ENCODE measurements around the gene MIEF2.

DNA sequence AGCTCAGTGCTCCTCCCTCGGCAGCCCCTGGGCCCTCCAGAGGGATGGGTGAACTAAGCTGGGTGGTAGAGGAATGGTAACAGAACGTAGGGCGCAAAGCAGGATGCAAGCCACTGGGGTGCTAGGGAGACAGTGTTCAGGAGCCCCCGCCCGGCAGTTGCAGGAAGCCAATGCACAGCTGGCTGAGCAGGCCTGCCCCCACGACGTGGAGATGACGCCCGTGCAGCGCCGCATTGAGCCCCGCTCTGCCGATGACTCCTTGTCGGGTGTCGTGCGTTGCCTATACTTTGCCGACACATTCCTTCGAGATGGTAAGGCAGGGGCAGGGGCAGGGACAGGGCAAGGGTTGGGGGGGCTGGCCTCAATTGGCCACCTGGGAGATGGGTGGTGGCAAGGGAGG, 22.2 kb upstream of the MIEF2 start:
- TF ChIP-seq, protein P1, sequence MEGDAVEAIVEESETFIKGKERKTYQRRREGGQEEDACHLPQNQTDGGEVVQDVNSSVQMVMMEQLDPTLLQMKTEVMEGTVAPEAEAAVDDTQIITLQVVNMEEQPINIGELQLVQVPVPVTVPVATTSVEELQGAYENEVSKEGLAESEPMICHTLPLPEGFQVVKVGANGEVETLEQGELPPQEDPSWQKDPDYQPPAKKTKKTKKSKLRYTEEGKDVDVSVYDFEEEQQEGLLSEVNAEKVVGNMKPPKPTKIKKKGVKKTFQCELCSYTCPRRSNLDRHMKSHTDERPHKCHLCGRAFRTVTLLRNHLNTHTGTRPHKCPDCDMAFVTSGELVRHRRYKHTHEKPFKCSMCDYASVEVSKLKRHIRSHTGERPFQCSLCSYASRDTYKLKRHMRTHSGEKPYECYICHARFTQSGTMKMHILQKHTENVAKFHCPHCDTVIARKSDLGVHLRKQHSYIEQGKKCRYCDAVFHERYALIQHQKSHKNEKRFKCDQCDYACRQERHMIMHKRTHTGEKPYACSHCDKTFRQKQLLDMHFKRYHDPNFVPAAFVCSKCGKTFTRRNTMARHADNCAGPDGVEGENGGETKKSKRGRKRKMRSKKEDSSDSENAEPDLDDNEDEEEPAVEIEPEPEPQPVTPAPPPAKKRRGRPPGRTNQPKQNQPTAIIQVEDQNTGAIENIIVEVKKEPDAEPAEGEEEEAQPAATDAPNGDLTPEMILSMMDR (IDR thresholded peaks at IDR 0.05; ENCODE audit: low read length) = no peak
- TF ChIP-seq EZH2 (IDR thresholded peaks at IDR 0.05; ENCODE audit: borderline replicate concordance, low read length) = no peak

Data from OCI-LY1 (cell line).